HEK293 (cell line): ENCODE measurements around the gene RPL36AL.

Experiments used
- KLF16 ChIP-seq: fragments of 450-650 bp; formaldehyde crosslinking; IDR thresholded peaks from 2 replicates; pipeline ENCODE4 v1.5.1; 2017; ENCODE audit warnings: missing biosample characterization, missing genetic modification characterization
- KLF8 ChIP-seq: fragments of 450-650 bp; formaldehyde crosslinking; IDR thresholded peaks from 2 replicates; pipeline ENCODE4 v1.5.1; 2016; ENCODE audit warnings: missing biosample characterization, missing genetic modification characterization
- MEIS1 ChIP-seq: sonication (generic); formaldehyde crosslinking; IDR thresholded peaks from 2 replicates; pipeline ENCODE4 v1.8.1; 2022; ENCODE audit warnings: missing genetic modification reagents, mild to moderate bottlenecking, borderline replicate concordance
- SCRT1 ChIP-seq: fragments of 450-650 bp; formaldehyde crosslinking; IDR thresholded peaks from 2 replicates; pipeline ENCODE4 v1.5.1; 2016; ENCODE audit warnings: missing biosample characterization, missing genetic modification characterization, borderline replicate concordance
- SP2 ChIP-seq: fragments of 450-650 bp; formaldehyde crosslinking; IDR thresholded peaks from 2 replicates; pipeline ENCODE4 v1.5.1; 2016; ENCODE audit warnings: missing biosample characterization, missing genetic modification characterization
- SP7 ChIP-seq: fragments of 450-650 bp; formaldehyde crosslinking; IDR thresholded peaks from 2 replicates; pipeline ENCODE4 v1.5.1; 2016; ENCODE audit warnings: missing biosample characterization, missing genetic modification characterization
- ZBTB17 ChIP-seq: fragments of 450-650 bp; formaldehyde crosslinking; IDR thresholded peaks from 2 replicates; pipeline ENCODE4 v1.5.1; 2016; ENCODE audit warnings: missing biosample characterization, missing genetic modification characterization
- ZBTB7A ChIP-seq: fragments of 450-650 bp; formaldehyde crosslinking; IDR thresholded peaks from 2 replicates; pipeline ENCODE4 v1.5.1; 2016; ENCODE audit warnings: low read depth, missing biosample characterization, missing genetic modification characterization
- ZFP37 ChIP-seq: fragments of 450-650 bp; formaldehyde crosslinking; IDR thresholded peaks from 2 replicates; pipeline ENCODE4 v1.5.1; 2016; ENCODE audit warnings: missing biosample characterization, missing genetic modification characterization
- ZNF10 ChIP-seq: fragments of 450-650 bp; formaldehyde crosslinking; IDR thresholded peaks from 2 replicates; pipeline ENCODE4 v1.5.1; 2017; ENCODE audit warnings: missing biosample characterization, missing genetic modification characterization
- ZNF292 ChIP-seq: fragments of 450-650 bp; formaldehyde crosslinking; IDR thresholded peaks from 2 replicates; pipeline ENCODE4 v1.5.1; 2016; ENCODE audit warnings: low read depth, missing biosample characterization, missing genetic modification characterization, borderline replicate concordance
- ZNF335 ChIP-seq: fragments of 450-650 bp; formaldehyde crosslinking; conservative IDR thresholded peaks from 2 replicates; pipeline ENCODE4 v1.5.1; 2016; ENCODE audit warnings: missing biosample characterization, missing genetic modification characterization
- ZNF391 ChIP-seq: fragments of 450-650 bp; formaldehyde crosslinking; IDR thresholded peaks from 2 replicates; pipeline ENCODE4 v1.5.1; 2016; ENCODE audit warnings: low read depth, missing biosample characterization, missing genetic modification characterization, borderline replicate concordance
- ZNF529 ChIP-seq: fragments of 450-650 bp; formaldehyde crosslinking; IDR thresholded peaks from 2 replicates; pipeline ENCODE4 v1.5.1; 2017; ENCODE audit warnings: missing genetic modification characterization, missing biosample characterization; ENCODE audit not compliant: insufficient replicate concordance
- ZNF544 ChIP-seq: fragments of 450-650 bp; formaldehyde crosslinking; IDR thresholded peaks from 2 replicates; pipeline ENCODE4 v1.5.0; 2017; ENCODE audit warnings: missing biosample characterization, missing genetic modification characterization
- ZNF561 ChIP-seq: fragments of 450-650 bp; IDR thresholded peaks from 2 replicates; pipeline ENCODE4 v1.5.1; 2018; ENCODE audit warnings: missing biosample characterization, missing genetic modification characterization, borderline replicate concordance
- ZNF585B ChIP-seq: fragments of 450-650 bp; formaldehyde crosslinking; IDR thresholded peaks from 2 replicates; pipeline ENCODE4 v1.5.1; 2016; ENCODE audit warnings: missing biosample characterization, missing genetic modification characterization
- ZNF596 ChIP-seq: fragments of 450-650 bp; IDR thresholded peaks from 2 replicates; pipeline ENCODE4 v1.5.0; 2018; ENCODE audit warnings: missing biosample characterization, mild to moderate bottlenecking, missing genetic modification characterization, moderate library complexity
- ZNF660 ChIP-seq: fragments of 450-650 bp; IDR thresholded peaks from 2 replicates; pipeline ENCODE4 v1.5.1; 2018; ENCODE audit warnings: missing biosample characterization, mild to moderate bottlenecking, missing genetic modification characterization
- ZNF76 ChIP-seq: fragments of 450-650 bp; formaldehyde crosslinking; IDR thresholded peaks from 2 replicates; pipeline ENCODE4; 2016; ENCODE audit warnings: low read depth, missing biosample characterization, missing genetic modification characterization, borderline replicate concordance
- ZNF777 ChIP-seq: fragments of 450-650 bp; formaldehyde crosslinking; IDR thresholded peaks from 2 replicates; pipeline ENCODE4 v1.5.1; 2017; ENCODE audit warnings: missing biosample characterization, missing genetic modification characterization, borderline replicate concordance
- ZSCAN16 ChIP-seq: fragments of 450-650 bp; formaldehyde crosslinking; IDR thresholded peaks from 2 replicates; pipeline ENCODE4 v1.5.1; 2016; ENCODE audit warnings: missing biosample characterization, missing genetic modification characterization
- TF ChIP-seq, protein P1 (sequence below): fragments of 450-650 bp; formaldehyde crosslinking; IDR thresholded peaks from 2 replicates; pipeline ENCODE4 v1.5.1; 2017; ENCODE audit warnings: missing biosample characterization, missing genetic modification characterization
- TF ChIP-seq, protein P2 (sequence below): fragments of 450-650 bp; formaldehyde crosslinking; IDR thresholded peaks from 2 replicates; pipeline ENCODE4 v1.5.1; 2017; ENCODE audit warnings: missing biosample characterization, missing genetic modification characterization
- TF ChIP-seq, protein P3 (sequence below): fragments of 450-650 bp; formaldehyde crosslinking; IDR thresholded peaks from 2 replicates; pipeline ENCODE4; 2016; ENCODE audit warnings: missing biosample characterization, missing genetic modification characterization
- TF ChIP-seq, protein P4 (sequence below): fragments of 450-650 bp; formaldehyde crosslinking; conservative IDR thresholded peaks from 2 replicates; pipeline ENCODE4 v1.5.1; 2016; ENCODE audit warnings: low read depth, missing biosample characterization, missing genetic modification characterization
- TF ChIP-seq, protein P5 (sequence below): fragments of 450-650 bp; formaldehyde crosslinking; IDR thresholded peaks from 2 replicates; pipeline ENCODE4 v1.5.1; 2016; ENCODE audit warnings: missing biosample characterization, missing genetic modification characterization
- TF ChIP-seq, protein P6 (sequence below): fragments of 450-650 bp; formaldehyde crosslinking; IDR thresholded peaks from 2 replicates; pipeline ENCODE4 v1.5.1; 2016; ENCODE audit warnings: missing biosample characterization, missing genetic modification characterization

The RPL36AL gene

DNA sequence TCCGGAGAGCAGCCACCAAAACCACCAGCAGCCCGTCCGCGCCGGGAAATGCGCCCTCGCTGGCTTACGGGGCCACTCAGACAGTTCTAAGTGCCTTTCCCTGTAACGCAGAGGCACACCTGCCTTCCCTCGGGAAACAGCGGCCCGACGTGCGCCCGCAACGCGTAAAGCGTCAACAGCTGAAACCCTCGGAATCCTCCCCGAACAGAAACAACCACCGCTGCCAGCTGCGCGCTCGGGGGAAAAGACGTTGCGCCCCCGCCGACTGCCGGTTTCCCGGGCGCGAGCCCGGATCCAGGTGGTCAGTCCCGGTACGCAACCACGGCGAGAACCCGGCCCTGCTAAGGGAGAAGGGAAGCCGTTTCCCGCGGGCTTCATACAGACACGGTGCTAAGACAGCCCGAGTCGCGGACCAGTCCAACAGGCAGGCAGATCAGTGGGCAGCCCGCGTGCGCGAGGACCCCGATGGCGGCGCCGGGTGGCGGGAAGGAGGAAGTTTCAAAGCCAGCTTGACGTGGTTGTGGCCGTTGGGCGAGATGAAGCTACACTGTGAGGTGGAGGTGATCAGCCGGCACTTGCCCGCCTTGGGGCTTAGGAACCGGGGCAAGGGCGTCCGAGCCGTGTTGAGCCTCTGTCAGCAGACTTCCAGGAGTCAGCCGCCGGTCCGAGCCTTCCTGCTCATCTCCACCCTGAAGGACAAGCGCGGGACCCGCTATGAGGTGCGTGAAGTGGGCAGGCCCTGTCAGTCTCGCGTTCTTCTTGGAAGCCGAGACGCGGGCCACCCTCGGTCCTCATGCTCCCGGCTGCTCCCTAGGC is 21.7 kb downstream of the RPL36AL start, which contains the start of gene LRR1 (continued):
- TF ChIP-seq, protein P1, sequence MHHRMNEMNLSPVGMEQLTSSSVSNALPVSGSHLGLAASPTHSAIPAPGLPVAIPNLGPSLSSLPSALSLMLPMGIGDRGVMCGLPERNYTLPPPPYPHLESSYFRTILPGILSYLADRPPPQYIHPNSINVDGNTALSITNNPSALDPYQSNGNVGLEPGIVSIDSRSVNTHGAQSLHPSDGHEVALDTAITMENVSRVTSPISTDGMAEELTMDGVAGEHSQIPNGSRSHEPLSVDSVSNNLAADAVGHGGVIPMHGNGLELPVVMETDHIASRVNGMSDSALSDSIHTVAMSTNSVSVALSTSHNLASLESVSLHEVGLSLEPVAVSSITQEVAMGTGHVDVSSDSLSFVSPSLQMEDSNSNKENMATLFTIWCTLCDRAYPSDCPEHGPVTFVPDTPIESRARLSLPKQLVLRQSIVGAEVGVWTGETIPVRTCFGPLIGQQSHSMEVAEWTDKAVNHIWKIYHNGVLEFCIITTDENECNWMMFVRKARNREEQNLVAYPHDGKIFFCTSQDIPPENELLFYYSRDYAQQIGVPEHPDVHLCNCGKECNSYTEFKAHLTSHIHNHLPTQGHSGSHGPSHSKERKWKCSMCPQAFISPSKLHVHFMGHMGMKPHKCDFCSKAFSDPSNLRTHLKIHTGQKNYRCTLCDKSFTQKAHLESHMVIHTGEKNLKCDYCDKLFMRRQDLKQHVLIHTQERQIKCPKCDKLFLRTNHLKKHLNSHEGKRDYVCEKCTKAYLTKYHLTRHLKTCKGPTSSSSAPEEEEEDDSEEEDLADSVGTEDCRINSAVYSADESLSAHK (tag by site-specific recombination): peak; percentile 78
- TF ChIP-seq SCRT1 (tag by site-specific recombination): no peak
- TF ChIP-seq KLF8: peak; percentile 29; the same call in 1 of the 2 replicates
- TF ChIP-seq ZNF10 (tag by site-specific recombination): peak; percentile 14; the same call in 1 of the 2 replicates
- no peak for TF ChIP-seq ZNF596
- TF ChIP-seq, protein P2, sequence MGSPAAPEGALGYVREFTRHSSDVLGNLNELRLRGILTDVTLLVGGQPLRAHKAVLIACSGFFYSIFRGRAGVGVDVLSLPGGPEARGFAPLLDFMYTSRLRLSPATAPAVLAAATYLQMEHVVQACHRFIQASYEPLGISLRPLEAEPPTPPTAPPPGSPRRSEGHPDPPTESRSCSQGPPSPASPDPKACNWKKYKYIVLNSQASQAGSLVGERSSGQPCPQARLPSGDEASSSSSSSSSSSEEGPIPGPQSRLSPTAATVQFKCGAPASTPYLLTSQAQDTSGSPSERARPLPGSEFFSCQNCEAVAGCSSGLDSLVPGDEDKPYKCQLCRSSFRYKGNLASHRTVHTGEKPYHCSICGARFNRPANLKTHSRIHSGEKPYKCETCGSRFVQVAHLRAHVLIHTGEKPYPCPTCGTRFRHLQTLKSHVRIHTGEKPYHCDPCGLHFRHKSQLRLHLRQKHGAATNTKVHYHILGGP (tag by site-specific recombination): no peak
- no peak for TF ChIP-seq ZNF544 (tag by site-specific recombination)
- TF ChIP-seq, protein P3, sequence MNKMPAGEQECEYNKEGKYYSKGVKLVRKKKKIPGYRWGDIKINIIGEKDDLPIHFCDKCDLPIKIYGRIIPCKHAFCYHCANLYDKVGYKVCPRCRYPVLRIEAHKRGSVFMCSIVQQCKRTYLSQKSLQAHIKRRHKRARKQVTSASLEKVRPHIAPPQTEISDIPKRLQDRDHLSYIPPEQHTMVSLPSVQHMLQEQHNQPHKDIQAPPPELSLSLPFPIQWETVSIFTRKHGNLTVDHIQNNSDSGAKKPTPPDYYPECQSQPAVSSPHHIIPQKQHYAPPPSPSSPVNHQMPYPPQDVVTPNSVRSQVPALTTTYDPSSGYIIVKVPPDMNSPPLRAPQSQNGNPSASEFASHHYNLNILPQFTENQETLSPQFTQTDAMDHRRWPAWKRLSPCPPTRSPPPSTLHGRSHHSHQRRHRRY: no peak
- no peak for TF ChIP-seq ZNF529
- TF ChIP-seq, protein P4, sequence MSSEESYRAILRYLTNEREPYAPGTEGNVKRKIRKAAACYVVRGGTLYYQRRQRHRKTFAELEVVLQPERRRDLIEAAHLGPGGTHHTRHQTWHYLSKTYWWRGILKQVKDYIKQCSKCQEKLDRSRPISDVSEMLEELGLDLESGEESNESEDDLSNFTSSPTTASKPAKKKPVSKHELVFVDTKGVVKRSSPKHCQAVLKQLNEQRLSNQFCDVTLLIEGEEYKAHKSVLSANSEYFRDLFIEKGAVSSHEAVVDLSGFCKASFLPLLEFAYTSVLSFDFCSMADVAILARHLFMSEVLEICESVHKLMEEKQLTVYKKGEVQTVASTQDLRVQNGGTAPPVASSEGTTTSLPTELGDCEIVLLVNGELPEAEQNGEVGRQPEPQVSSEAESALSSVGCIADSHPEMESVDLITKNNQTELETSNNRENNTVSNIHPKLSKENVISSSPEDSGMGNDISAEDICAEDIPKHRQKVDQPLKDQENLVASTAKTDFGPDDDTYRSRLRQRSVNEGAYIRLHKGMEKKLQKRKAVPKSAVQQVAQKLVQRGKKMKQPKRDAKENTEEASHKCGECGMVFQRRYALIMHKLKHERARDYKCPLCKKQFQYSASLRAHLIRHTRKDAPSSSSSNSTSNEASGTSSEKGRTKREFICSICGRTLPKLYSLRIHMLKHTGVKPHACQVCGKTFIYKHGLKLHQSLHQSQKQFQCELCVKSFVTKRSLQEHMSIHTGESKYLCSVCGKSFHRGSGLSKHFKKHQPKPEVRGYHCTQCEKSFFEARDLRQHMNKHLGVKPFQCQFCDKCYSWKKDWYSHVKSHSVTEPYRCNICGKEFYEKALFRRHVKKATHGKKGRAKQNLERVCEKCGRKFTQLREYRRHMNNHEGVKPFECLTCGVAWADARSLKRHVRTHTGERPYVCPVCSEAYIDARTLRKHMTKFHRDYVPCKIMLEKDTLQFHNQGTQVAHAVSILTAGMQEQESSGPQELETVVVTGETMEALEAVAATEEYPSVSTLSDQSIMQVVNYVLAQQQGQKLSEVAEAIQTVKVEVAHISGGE: peak; percentile 58; the same call in 1 of the 2 replicates
- TF ChIP-seq SP7: peak; percentile 64; the same call in 1 of the 2 replicates
- TF ChIP-seq ZNF335 (tag by site-specific recombination): peak; percentile 99
- TF ChIP-seq, protein P5, sequence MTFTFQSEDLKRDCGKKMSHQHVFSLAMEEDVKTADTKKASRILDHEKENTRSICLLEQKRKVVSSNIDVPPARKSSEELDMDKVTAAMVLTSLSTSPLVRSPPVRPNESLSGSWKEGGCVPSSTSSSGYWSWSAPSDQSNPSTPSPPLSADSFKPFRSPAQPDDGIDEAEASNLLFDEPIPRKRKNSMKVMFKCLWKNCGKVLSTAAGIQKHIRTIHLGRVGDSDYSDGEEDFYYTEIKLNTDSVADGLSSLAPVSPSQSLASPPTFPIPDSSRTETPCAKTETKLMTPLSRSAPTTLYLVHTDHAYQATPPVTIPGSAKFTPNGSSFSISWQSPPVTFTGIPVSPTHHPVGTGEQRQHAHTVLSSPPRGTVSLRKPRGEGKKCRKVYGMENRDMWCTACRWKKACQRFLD (tag by site-specific recombination): 0 out of 2 replicates have a peak, but pooled peaks have one; percentile 9
- no peak for TF ChIP-seq ZNF391 (tag by site-specific recombination)
- TF ChIP-seq, protein P6, sequence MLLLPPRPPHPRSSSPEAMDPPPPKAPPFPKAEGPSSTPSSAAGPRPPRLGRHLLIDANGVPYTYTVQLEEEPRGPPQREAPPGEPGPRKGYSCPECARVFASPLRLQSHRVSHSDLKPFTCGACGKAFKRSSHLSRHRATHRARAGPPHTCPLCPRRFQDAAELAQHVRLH: no peak; the same call in 1 of the 2 replicates
- no peak; the same call in 1 of the 2 replicates for TF ChIP-seq ZBTB7A
- TF ChIP-seq KLF16 (tag by site-specific recombination): 0 out of 2 replicates have a peak, but pooled peaks have one; percentile 21
- peak; percentile 34 for TF ChIP-seq SP2 (tag by site-specific recombination)
- TF ChIP-seq ZNF777 (tag by site-specific recombination): peak; percentile 89; the same call in 1 of the 2 replicates
- no peak for TF ChIP-seq ZNF561
- TF ChIP-seq ZSCAN16 (tag by site-specific recombination): no peak
- TF ChIP-seq MEIS1: no peak
- TF ChIP-seq ZNF292 (tag by site-specific recombination): no peak
- TF ChIP-seq ZNF76: no peak; the same call in 1 of the 2 replicates
- peak; percentile 68; the same call in 1 of the 2 replicates for TF ChIP-seq ZFP37 (tag by site-specific recombination)
- no peak for TF ChIP-seq ZNF585B
- peak; percentile 16 for TF ChIP-seq ZNF660 (tag by site-specific recombination)
- peak; percentile 70 for TF ChIP-seq ZBTB17 (tag by site-specific recombination)
